Brain microvascular endothelial cell (primary cell): Measurements from ENCODE around the gene SAFB2.

Source experiments
- DNase-seq: peaks from one replicate; pipeline ENCODE4 v3.0.0-alpha.2; 2020
- H3K27ac ChIP-seq: fragments of 250-450 bp; sonication (Bioruptor Pico); 2 replicates; pipeline ENCODE4 v1.5.1; 2020; ENCODE audit warnings: mild to moderate bottlenecking, moderate library complexity
- H3K27me3 ChIP-seq: fragments of 250-450 bp; sonication (Bioruptor Pico); replicated peaks from 2 replicates; pipeline ENCODE4 v1.5.1; 2020; ENCODE audit warnings: mild to moderate bottlenecking
- H3K36me3 ChIP-seq: fragments of 250-450 bp; sonication (Bioruptor Pico); replicated peaks from 2 replicates; pipeline ENCODE4 v1.5.1; 2020; ENCODE audit warnings: mild to moderate bottlenecking
- H3K4me3 ChIP-seq: 2 replicates; pipeline ENCODE4 v1.5.1; 2011; ENCODE audit warnings: low read depth, mild to moderate bottlenecking, control low read depth, low read length, moderate library complexity
- CTCF ChIP-seq: IDR thresholded peaks from 2 replicates; pipeline ENCODE4 v1.5.1; 2011; ENCODE audit warnings: low read depth, mild to moderate bottlenecking, moderate library complexity, low read length, control low read depth, inconsistent platforms; ENCODE audit errors: missing control alignments
- in situ Hi-C: cut with HindIII; loops from 2 replicates; pipeline ENCODE4 v1.10.0; 2017; ENCODE audit warnings: low sequenced_read_pairs, low pct_ligation_motif_present

The SAFB2 gene

GRCh38 chr19:5588441-5588840, 34.1 kb downstream of the SAFB2 start:
- peaks cover 62% of the 10 kb centered on the region for H3K36me3 ChIP-seq

GRCh38 chr19:5587661-5588060, 34.9 kb downstream of the SAFB2 start:
- Histone ChIP-seq H3K4me3 (no peak overlapping the region), H3K36me3 (peaks cover 57% of the 10 kb centered on the region), H3K27ac (no peak overlapping the region), H3K27me3 (no peaks in the 10 kb centered on the region)
- no peak for TF ChIP-seq CTCF
- in situ Hi-C loops = no loop called here
- DNase-seq = no peak

More at GRCh38 chr19:5588441-5588840, 34.1 kb downstream of the SAFB2 start:
- Histone ChIP-seq H3K27me3 (no peaks in the 10 kb centered on the region), H3K4me3 (no peak overlapping the region), H3K27ac (no peak overlapping the region)
- no peak for DNase-seq
- in situ Hi-C loops = no loop called here
- no peak for TF ChIP-seq CTCF

GRCh38 chr19:5587071-5587455, 35.5 kb downstream of the SAFB2 start:
- in situ Hi-C loops = no loop called here
- peaks cover 51% of the 10 kb centered on the region for H3K36me3 ChIP-seq
- no peak overlapping the region for H3K27ac ChIP-seq
- no peak for TF ChIP-seq CTCF
- H3K27me3 ChIP-seq = no peaks in the 10 kb centered on the region
- no peak overlapping the region for H3K4me3 ChIP-seq
- DNase-seq = no peak

- Histone ChIP-seq H3K36me3 (peaks cover 45% of the 10 kb centered on the region), H3K27me3 (no peaks in the 10 kb centered on the region), H3K27ac (no peak overlapping the region), H3K4me3 (no peak overlapping the region)
- DNase-seq = no peak
- TF ChIP-seq CTCF = no peak
- in situ Hi-C loops = no loop called here
These were observed 36.1 kb downstream of the SAFB2 start for GRCh38 chr19:5586300-5587070.

GRCh38 chr19:5585461-5586299, 36.9 kb downstream of the SAFB2 start:
- TF ChIP-seq CTCF = no peak
- H3K27me3 ChIP-seq = no peaks in the 10 kb centered on the region
- DNase-seq = peak; percentile 16
- H3K36me3 ChIP-seq = peaks cover 40% of the 10 kb centered on the region
- no peak overlapping the region for H3K27ac ChIP-seq
- in situ Hi-C loops = no loop called here
- H3K4me3 ChIP-seq = no peak overlapping the region
